Epithelial cell of prostate (primary cell): Measurements from ENCODE around the gene CHRM2.
"Not testable (repeated sequence)": the region's sequence is repeated elsewhere in the genome, so short reads cannot be mapped to it uniquely, and the experiment has no call there.

Experiments
- DNase-seq: peaks from one replicate; pipeline ENCODE4 v3.0.0-alpha.2; 2011; ENCODE audit warnings: low read depth, low spot score
- H3K27ac ChIP-seq: fragments of 450-650 bp; 2 replicates; pipeline ENCODE4 v1.5.1; 2017; ENCODE audit warnings: mild to moderate bottlenecking

CHRM2 gene

GRCh38 chr7:136868496-136869000 is at the start of gene CHRM2:
Gene CHRM2, plus strand, starts transcription at chr7:136868652. Its CDS starts 146,214 bp downstream, at chr7:137014866.
- DNase-seq = no peak
- H3K27ac ChIP-seq = no peak within 1 kb of the TSS

DNA sequence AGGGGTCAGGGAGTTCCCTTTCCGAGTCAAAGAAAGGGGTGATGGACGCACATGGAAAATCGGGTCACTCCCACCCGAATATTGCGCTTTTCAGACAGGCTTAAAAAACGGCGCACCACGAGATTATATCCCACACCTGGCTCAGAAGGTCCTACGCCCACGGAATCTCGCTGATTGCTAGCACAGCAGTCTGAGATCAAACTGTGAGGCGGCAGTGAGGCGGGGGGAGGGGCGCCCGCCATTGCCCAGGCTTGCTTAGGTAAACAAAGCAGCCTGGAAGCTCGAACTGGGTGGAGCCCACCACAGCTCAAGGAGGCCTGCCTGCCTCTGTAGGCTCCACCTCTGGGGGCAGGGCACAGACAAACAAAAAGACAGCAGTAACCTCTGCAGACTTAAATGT is 37.1 kb upstream of the CHRM2 start:
- H3K27ac ChIP-seq, DNase-seq: not testable (repeated sequence)

DNA sequence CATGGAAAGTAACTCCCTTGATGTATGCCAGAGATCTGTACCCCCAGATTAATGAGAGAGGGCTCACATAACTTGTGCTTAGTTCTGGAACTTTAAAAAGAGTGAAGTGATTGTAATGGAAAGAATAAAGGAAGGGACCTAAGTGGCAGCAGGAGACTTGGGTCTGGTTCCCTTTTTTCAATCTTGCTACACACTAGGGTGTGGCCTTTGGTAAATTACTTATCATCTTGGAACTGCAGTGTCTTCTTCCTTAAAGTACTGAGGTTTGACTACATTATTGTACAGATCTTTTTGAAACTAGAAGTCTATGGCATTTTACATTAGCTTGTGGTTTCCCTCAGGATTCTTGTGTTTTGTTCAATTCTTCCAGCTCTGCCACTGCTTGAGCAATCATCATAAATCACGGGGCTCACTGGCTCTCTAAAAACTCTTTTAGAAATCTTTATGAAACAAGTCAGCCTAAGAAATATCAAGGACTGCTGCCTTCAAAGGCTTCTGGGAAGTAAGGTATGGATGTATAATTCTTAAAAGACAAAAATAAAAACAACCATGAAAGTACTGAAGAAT is 22.5 kb upstream of the CHRM2 start:
- no peak for DNase-seq
- no peak overlapping the region for H3K27ac ChIP-seq

DNA sequence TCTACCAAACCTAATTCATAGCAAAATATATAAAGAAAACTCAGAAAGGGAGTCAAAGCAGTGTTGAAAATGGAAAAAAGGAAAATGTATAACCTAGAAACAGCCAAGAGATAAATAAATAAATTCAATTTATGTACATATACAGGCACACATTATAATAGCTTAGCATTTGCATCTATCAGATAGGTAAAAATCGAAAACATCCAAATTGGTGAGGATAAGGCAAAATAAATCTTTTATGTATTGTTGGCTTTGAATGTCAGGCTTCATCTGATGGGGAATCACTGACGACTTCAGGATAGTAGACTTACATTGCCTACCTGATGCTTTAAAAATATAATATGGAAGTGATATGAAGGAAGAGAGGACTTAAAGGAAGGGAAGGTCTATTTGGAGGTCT is 20.6 kb upstream of the CHRM2 start:
- H3K27ac ChIP-seq = no peak overlapping the region
- DNase-seq = no peak

DNA sequence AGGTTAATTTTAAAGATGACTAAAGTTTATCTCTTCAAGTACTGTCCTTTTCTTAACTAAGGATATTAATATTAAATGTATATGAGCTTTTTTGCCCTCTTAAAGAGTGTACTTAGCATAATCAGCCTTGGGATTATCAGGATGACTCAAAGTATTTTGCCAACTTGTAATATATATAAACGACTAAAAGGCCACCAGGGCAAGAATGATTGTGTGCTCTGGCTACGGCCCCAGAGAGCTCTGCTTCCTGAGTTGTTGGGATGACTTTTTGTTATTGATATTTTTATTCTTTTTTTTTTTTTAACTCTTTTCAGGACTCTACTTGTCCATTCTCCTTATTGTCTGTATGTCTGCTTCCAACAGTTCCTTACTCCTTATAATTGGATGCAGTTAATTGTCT is 14.8 kb upstream of the CHRM2 start:
- H3K27ac ChIP-seq = no peak overlapping the region
- no peak for DNase-seq

- no peak for DNase-seq
- H3K27ac ChIP-seq = no peak overlapping the region
Observed at GRCh38 chr7:136857573-136857972, 10.9 kb upstream of the CHRM2 start.

- no peak for DNase-seq
- no peak overlapping the region for H3K27ac ChIP-seq
Observed at GRCh38 chr7:136859803-136860202, 8.6 kb upstream of the CHRM2 start.

GRCh38 chr7:136865236-136865635 is 3.2 kb upstream of the CHRM2 start:
- H3K27ac ChIP-seq = no peak overlapping the region
- DNase-seq = no peak

DNA sequence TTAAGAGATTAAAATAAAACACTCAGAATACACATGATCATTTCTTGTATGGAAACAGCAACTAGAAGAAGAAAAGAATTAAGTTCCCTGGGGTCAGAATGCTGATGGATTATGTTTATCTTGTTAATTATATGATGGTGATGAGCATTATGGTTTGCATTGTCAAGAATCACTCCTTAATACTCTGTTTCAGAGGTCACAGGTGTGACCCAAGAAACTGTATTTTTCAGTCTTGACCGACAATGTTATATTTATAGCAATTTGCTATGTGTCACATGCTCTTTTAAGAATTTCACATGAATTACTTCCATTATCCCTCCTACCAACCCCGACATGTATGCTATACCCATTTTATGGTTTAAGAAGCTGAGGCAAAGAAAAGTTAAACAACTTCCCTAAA is 2.7 kb upstream of the CHRM2 start:
- H3K27ac ChIP-seq = no peak overlapping the region
- no peak for DNase-seq

GRCh38 chr7:136869001-136869961 is 829 bp downstream of the CHRM2 start:
- no peak for DNase-seq
- no peak overlapping the region for H3K27ac ChIP-seq

DNA sequence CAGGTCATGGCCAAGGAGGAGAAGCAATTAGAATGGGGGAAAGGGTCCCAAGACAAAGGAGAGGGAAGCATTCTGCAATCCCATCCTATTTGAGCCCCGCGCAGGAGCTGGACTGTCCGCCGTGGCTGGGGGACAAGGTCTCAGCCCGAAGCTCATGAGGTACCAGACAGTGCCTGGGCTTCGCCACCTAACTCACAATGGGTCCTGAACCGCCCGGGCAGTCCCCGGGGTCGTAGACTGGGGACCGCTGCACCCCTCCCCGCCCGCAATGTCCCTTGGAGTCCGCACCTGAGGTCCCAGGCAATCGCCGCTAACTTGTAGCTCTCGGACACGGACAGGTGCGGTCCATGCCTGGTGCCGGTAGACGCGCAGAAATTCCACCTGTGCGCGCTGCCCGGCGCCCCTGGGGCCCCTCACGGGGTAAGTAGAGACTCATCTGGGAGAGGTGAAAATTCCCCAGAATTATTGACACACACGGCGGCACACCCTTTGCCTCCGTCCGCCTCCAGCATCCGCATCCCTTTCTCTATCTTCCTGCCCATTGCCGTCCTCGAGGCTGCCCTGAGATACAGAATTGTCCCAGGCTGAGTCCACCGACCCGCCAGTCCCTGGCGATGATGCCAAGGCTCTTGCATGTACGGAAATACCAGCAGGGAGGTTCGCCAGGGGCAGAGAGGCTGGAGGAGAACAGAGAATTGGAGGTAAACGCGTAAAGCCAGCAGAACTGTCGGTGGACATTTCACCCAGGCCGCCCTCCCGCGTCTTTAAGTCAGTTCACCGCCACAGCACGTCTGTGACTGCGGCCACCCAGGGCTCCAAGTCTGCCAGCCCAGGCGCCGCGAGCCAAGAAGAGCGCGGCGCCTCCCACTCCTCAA is 1.8 kb downstream of the CHRM2 start:
- no peak for DNase-seq
- no peak overlapping the region for H3K27ac ChIP-seq

DNA sequence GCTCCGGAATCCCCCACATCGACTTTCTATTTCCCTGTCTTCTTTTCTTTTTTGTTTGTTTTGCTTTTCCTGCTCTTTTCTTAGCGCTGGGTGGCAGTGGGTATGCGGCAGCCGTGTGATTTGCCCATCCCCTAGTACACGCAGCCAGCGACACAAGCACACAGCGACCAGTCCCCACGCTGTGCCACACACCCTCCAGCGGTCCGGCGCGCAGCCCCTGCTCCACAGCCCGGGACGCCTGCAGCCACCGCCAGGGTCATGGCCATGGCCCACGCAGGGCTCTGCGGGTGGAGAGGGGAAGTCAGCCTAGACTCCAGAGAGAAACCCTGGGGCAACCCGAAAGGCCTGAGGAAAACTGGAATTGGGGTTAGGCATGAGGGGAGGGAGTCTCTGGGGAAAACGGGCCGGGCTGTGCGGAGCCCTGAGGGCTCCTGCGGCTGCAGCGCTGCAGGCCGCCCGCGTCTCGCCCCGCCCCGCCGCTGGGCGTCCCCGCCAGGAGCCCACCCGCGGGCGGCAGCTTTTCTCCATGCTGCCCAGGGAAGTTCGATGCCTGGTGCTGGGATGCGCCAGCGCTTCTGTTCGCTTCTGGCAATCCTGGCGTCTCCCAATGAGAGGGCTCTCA is 2.5 kb downstream of the CHRM2 start:
- no peak for DNase-seq
- H3K27ac ChIP-seq = no peak overlapping the region

- no peak overlapping the region for H3K27ac ChIP-seq
- no peak for DNase-seq
Observed at GRCh38 chr7:136874393-136875032, 6.1 kb downstream of the CHRM2 start.

DNA sequence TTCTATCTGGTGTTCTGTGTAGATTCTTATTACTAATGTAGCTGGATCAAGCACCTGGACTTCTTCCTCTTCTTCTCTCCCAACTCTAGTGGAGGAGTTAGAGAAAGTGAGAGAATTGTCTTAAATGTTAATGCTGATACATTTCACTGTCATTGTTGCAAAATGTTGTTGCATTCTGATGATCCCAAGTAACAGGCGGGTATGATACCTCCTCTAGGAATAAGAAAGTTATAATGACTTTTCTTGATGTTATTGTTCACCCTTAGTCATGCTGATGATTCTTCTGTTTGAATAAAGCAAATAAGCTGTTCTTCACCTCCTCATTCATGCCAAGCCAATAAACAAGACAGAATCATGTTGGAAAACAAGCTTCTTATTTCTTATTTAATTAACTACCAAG is 9.1 kb downstream of the CHRM2 start:
- DNase-seq = no peak
- no peak overlapping the region for H3K27ac ChIP-seq

- H3K27ac ChIP-seq = no peak overlapping the region
- no peak for DNase-seq
Observed at GRCh38 chr7:136877990-136878389, 9.5 kb downstream of the CHRM2 start.

DNA sequence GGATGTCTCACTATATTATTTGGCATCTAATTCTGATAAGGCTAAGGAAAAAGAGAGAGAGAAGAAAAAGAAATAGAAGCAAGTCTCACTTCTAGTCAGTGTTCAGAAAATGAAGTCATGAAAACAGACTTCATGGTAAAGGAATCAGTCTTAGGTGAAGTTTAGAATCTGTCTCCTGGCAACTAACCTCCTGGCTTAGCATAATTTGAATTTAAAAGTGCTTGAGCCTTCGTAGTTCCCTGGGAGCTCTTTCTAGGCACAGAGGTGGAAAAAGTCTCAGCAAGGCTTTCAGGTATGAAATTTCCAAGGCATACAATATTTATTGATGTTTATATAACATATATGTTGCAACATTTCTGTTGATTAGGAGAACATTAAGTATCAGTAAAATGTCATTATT is 10.4 kb downstream of the CHRM2 start:
- DNase-seq = no peak
- H3K27ac ChIP-seq = no peak overlapping the region

DNA sequence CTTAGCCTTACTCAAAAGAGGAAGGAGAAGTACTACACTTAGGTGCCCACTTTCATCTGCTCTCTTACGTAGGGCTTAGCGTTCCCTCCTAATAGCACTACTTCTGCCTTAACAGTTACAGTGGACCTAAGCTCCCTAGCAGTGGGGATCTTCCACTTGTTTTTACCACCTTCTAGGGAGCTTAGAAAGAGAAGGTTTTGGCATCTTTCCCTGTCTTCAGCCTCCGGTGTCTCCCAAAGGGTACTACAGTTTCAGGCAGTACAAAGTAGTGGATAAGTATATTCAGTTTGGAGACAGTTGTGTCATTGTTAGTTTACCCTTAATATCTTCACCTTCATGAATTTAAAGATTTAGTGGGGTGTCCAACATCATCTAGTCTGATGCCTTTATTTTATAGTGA is 14.6 kb downstream of the CHRM2 start:
- no peak for DNase-seq
- H3K27ac ChIP-seq = no peak overlapping the region

DNA sequence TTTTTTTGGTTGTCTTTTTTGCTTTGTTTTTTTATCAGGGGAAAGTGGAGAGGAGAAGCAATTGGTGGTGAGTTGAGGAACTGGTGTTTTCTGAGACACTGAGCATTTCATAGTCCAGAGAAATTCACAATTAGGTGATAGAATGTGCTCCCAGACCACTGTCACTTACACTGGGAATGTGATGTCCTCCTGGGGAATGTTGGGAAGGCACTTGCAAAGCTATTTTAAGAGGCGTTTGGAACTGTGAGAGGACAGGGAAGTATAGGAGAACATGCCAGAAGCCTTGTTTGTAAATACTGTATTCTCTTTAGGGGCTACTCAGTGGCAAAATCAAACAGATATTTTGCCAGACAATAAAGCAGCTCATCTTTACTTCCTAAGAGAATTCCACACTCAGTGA is 16.0 kb downstream of the CHRM2 start:
- no peak overlapping the region for H3K27ac ChIP-seq
- DNase-seq = no peak

DNA sequence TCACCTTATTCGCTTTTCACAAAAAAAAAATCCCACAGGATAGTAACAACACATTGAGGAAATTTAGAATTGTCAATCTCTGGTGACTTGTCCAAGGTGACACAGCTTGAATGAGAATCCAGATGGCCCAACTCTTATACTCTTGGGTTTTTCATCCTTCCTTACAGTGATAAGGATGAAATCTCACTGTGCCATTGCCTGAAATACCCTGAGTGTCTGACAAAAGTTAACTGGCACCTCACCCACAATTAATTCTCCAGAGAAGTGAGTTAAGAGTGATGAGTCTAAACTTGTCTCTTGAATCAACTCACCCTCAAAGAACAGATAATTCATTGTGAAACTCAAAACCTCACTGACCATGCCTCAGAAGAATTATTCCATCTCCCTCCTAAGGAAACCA is 18.9 kb downstream of the CHRM2 start:
- DNase-seq = no peak
- no peak overlapping the region for H3K27ac ChIP-seq

DNA sequence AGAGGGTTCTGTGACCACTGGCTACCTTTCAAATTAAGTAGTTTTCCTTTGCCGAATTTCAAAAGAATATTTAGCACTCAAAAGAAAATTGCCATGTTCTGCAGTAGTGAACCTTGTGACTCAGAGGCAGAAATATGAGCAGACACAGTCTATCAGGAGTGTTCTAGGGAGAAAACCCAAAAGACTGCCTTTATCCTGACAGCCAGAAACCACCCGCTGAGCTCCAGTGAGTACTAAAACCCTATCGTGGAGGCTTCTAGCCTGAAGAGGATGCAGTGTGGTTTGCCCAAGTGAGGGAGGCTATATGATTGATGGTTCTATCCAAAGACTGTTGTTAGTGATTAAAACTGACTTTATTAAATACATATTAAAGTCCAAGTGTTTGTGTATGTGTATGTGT is 21.9 kb downstream of the CHRM2 start:
- no peak overlapping the region for H3K27ac ChIP-seq
- DNase-seq = no peak
